ENCODE measurements around the gene OSBPL9. TPM values are rescaled to one million over a fixed set of nuclear protein-coding genes. Genes with fewer than 3 reads are reported as not detected.

Gene OSBPL9
- total RNA-seq, 1 donor from 2014 or later = 103 TPM

- no peak for TF ChIP-seq CTCF (IDR thresholded peaks at IDR 0.05; ENCODE audit: unreplicated experiment)
- Mint-ChIP-seq H3K4me3 (peak overlapping the region; percentile 7), H3K27me3 (ENCODE audit: low read depth) (no peaks in the 10 kb centered on the region), H3K4me1 (peaks cover 78% of the 10 kb centered on the region), H3K27ac (peak overlapping the region; percentile 93), H3K36me3 (no peaks in the 10 kb centered on the region), H3K9me3 (no peaks in the 10 kb centered on the region)
- DNase-seq (ENCODE audit: low spot score in 2 of 2, unreplicated experiment in 2 of 2) = no peak
Measured at GRCh38 chr1:51733793-51734522, 117.1 kb downstream of the OSBPL9 start.

GRCh38 chr1:51734896-51735745, 118.2 kb downstream of the OSBPL9 start:
- Mint-ChIP-seq H3K27me3 (ENCODE audit: low read depth) (no peaks in the 10 kb centered on the region), H3K4me1 (peaks cover 79% of the 10 kb centered on the region), H3K27ac (peak overlapping the region; percentile 93), H3K36me3 (no peaks in the 10 kb centered on the region), H3K4me3 (peak overlapping the region; percentile 3), H3K9me3 (no peaks in the 10 kb centered on the region)
- no peak for DNase-seq (ENCODE audit: low spot score in 2 of 2, unreplicated experiment in 2 of 2)
- no peak for TF ChIP-seq CTCF (IDR thresholded peaks at IDR 0.05; ENCODE audit: unreplicated experiment)

DNA sequence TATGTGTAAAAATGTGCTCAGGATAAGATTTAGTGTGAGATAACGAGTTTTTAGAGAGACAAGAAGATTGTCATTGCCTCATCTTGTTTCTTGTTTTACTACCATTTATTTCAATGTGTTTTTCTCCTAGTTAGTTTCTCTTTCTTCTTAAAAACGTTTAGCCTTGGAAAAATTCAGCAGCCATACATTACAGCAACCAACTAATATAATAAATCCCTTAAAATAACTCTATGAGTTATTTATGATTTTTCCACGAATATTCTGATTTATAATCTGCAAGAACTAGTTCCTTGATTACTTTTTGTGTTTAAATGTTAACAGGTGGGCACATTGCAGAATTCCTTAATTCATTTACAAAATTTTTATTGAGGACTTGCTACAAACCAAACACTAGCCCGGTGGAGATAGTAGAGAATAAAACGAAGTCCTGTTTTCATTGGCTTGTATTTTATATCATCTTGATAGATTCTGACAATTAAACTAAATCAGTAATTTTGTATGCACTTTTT, 118.9 kb downstream of the OSBPL9 start:
- H3K27me3 Mint-ChIP-seq (ENCODE audit: low read depth) = no peaks in the 10 kb centered on the region
- H3K27ac Mint-ChIP-seq = peak overlapping the region; percentile 93
- no peak for TF ChIP-seq CTCF (IDR thresholded peaks at IDR 0.05; ENCODE audit: unreplicated experiment)

GRCh38 chr1:51736702-51737101, 119.8 kb downstream of the OSBPL9 start:
- Mint-ChIP-seq H3K27me3 (ENCODE audit: low read depth) (no peaks in the 10 kb centered on the region), H3K36me3 (peaks cover under 1% of the 10 kb centered on the region), H3K4me3 (no peak overlapping the region), H3K27ac (peak overlapping the region; percentile 62), H3K4me1 (peaks cover 81% of the 10 kb centered on the region), H3K9me3 (no peaks in the 10 kb centered on the region)
- DNase-seq (ENCODE audit: low spot score in 2 of 2, unreplicated experiment in 2 of 2) = no peak
- TF ChIP-seq CTCF (IDR thresholded peaks at IDR 0.05; ENCODE audit: unreplicated experiment) = no peak

More for the DNA sequence above, 118.9 kb downstream of the OSBPL9 start:
- H3K9me3 Mint-ChIP-seq = no peaks in the 10 kb centered on the region
- no peak overlapping the region for H3K4me3 Mint-ChIP-seq
- peaks cover 77% of the 10 kb centered on the region for H3K4me1 Mint-ChIP-seq
- no peak for DNase-seq (ENCODE audit: low spot score in 2 of 2, unreplicated experiment in 2 of 2)
- H3K36me3 Mint-ChIP-seq = no peaks in the 10 kb centered on the region

GRCh38 chr1:51738681-51739080, 121.8 kb downstream of the OSBPL9 start:
- Mint-ChIP-seq H3K4me1 (peaks cover 67% of the 10 kb centered on the region), H3K27me3 (ENCODE audit: low read depth) (no peaks in the 10 kb centered on the region), H3K36me3 (peaks cover 2% of the 10 kb centered on the region), H3K27ac (peak overlapping the region; percentile 35), H3K9me3 (no peaks in the 10 kb centered on the region), H3K4me3 (no peak overlapping the region)
- DNase-seq (ENCODE audit: low spot score in 2 of 2, unreplicated experiment in 2 of 2) = no peak
- no peak for TF ChIP-seq CTCF (IDR thresholded peaks at IDR 0.05; ENCODE audit: unreplicated experiment)

Data from mesothelial cell of epicardium (in vitro differentiated cells).